Testis (tissue), 2 donors: Measurements from ENCODE around the gene RAB3C.

Experiments used
- POLR2A ChIP-seq: fragments of 450-650 bp; IDR thresholded peaks from one replicate; pipeline ENCODE4 v1.6.1; 2017; ENCODE audit warnings: antibody characterized with exemption, mild to moderate bottlenecking, moderate library complexity
- TF ChIP-seq, protein P1 (sequence below), 3 experiments: fragments of 450-650 bp in 2 of 3; fragments of 200-600 bp in 1 of 3; sonication (generic) in 1 of 3; IDR thresholded peaks; one replicate each; pipeline ENCODE4 v1.5.1; 2016 to 2019; ENCODE audit warnings: antibody characterized with exemption in 3 of 3, mild to moderate bottlenecking in 2 of 3, moderate library complexity in 1 of 3

GRCh38 chr5:58759745-58760144 lies 176.9 kb downstream of the RAB3C start:
- no peak for TF ChIP-seq POLR2A
- TF ChIP-seq, protein P1, sequence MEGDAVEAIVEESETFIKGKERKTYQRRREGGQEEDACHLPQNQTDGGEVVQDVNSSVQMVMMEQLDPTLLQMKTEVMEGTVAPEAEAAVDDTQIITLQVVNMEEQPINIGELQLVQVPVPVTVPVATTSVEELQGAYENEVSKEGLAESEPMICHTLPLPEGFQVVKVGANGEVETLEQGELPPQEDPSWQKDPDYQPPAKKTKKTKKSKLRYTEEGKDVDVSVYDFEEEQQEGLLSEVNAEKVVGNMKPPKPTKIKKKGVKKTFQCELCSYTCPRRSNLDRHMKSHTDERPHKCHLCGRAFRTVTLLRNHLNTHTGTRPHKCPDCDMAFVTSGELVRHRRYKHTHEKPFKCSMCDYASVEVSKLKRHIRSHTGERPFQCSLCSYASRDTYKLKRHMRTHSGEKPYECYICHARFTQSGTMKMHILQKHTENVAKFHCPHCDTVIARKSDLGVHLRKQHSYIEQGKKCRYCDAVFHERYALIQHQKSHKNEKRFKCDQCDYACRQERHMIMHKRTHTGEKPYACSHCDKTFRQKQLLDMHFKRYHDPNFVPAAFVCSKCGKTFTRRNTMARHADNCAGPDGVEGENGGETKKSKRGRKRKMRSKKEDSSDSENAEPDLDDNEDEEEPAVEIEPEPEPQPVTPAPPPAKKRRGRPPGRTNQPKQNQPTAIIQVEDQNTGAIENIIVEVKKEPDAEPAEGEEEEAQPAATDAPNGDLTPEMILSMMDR (IDR thresholded peaks at IDR 0.05): no peak
